Lower leg skin (tissue), 4 donors: Measurements from ENCODE around the gene PSD2. TPM values are rescaled to one million over a fixed set of nuclear protein-coding genes. Genes with fewer than 3 reads are reported as not detected.

ENCODE experiments used
- DNase-seq, 2 donors: peaks; one replicate each; pipeline ENCODE4 v3.0.0-alpha.2; 2019; ENCODE audit warnings: low spot score in 2 of 2
- H3K4me3 ChIP-seq: fragments of 200-600 bp; sonication (generic); 2 replicates; pipeline ENCODE4 v1.5.1; 2017; ENCODE audit warnings: mild to moderate bottlenecking, low read depth; ENCODE audit not compliant: poor library complexity, severe bottlenecking
- CTCF ChIP-seq, 3 donors: fragments of 450-650 bp; IDR thresholded peaks; one replicate each; pipeline ENCODE4 v1.5.1; 2016; ENCODE audit warnings: antibody characterized with exemption in 3 of 3, mild to moderate bottlenecking in 3 of 3, moderate library complexity in 2 of 3
- POLR2A ChIP-seq, 2 donors: fragments of 450-650 bp; IDR thresholded peaks; one replicate each; pipeline ENCODE4 v1.6.1; 2016 to 2017; ENCODE audit warnings: antibody characterized with exemption in 2 of 2, mild to moderate bottlenecking in 1 of 2, moderate library complexity in 1 of 2
- whole genome bisulfite sequencing, 2 donors: methylation state at CpG; one replicate each; pipeline ENCODE4 v1.1.5; 2018; 5-methylcytosine and 5-hydroxymethylcytosine counted together
- intact Hi-C: fragments of 100-400 bp; cut with DNase I; formaldehyde crosslinking; loops from one replicate; pipeline ENCODE4 v1.15.0; 2023; ENCODE audit warnings: low total_unique reads
- total RNA-seq, 4 donors: library from RNA; depleted of rRNA; stranded (reverse); fragments of >200 nt; gene quantifications; one replicate each; pipeline ENCODE4 v1.1.0, GENCODE V29; 2016

PSD2 gene
- total RNA-seq, 4 donors from 2014 or later, result 0.15 to 0.30 (median 0.16) TPM

DNA sequence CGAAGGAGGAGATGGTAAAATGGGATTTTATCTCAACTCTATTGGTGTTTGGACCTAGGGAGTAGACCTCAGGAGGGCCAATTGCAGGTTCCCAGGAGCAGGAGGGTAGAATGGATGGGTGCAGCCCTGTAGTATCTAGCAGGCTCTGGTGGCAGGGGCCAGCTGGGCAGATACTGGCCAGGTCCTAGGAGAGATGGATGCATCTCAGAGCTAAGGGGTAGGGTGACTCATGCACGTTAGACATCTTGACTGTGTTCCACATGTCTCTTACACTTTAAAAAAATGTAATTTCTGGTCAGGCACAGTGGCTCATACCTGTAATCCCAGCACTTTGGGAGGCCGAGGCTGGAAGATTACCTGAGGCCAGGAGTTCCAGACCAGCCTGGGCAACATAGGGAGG lies 22.4 kb downstream of the PSD2 start:
- TF ChIP-seq CTCF (IDR thresholded peaks at IDR 0.05), result no peak
- no peak for TF ChIP-seq POLR2A (IDR thresholded peaks at IDR 0.05)
- DNase-seq, result no peak
- intact Hi-C loops, result no loop called here
- H3K4me3 ChIP-seq, result no peak overlapping the region
- 84 to 98% methylated on average over 3 of the region's 3 CpGs for WGBS, 2 donors

DNA sequence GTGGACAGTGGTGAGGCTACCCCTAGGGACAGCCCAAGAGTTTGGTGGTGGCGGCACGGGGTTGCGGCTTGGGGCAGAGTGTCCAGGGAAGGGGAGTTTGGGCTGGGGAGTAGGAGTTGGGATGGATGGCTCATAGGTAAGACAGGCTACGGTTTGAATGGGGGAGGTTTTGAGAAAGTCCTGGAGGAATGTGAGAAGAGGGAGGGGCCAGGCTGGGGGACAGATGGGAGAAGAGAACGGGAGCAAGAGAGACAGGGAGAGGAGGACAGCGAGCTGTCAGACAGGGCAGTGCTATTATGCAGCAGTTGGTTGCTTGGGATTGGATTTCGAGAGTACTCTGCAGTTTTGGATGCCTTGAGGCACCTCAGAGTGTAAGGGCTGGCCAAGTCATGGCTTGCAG lies 24.5 kb downstream of the PSD2 start:
- no peak for DNase-seq
- no peak overlapping the region for H3K4me3 ChIP-seq
- WGBS, 2 donors, result 65 to 73% methylated on average over 7 of the region's 7 CpGs
- intact Hi-C loops, result no loop called here
- no peak for TF ChIP-seq CTCF (IDR thresholded peaks at IDR 0.05)

- 88 to 94% methylated on average over 4 of the region's 4 CpGs for WGBS, 2 donors
- no peak for TF ChIP-seq POLR2A (IDR thresholded peaks at IDR 0.05)
- TF ChIP-seq CTCF (IDR thresholded peaks at IDR 0.05), result no peak
- DNase-seq, result no peak
- intact Hi-C loops, result no loop called here
- no peak overlapping the region for H3K4me3 ChIP-seq
Measured at GRCh38 chr5:139820606-139821005, 25.0 kb downstream of the PSD2 start.

GRCh38 chr5:139821806-139822552 lies 26.4 kb downstream of the PSD2 start:
- WGBS, 2 donors, result 91 to 92% methylated on average over 10 to 11 of the region's 11 CpGs
- DNase-seq, result no peak
- intact Hi-C loops, result no loop called here
- no peak overlapping the region for H3K4me3 ChIP-seq
- TF ChIP-seq POLR2A (IDR thresholded peaks at IDR 0.05), result no peak
- no peak for TF ChIP-seq CTCF (IDR thresholded peaks at IDR 0.05)

DNA sequence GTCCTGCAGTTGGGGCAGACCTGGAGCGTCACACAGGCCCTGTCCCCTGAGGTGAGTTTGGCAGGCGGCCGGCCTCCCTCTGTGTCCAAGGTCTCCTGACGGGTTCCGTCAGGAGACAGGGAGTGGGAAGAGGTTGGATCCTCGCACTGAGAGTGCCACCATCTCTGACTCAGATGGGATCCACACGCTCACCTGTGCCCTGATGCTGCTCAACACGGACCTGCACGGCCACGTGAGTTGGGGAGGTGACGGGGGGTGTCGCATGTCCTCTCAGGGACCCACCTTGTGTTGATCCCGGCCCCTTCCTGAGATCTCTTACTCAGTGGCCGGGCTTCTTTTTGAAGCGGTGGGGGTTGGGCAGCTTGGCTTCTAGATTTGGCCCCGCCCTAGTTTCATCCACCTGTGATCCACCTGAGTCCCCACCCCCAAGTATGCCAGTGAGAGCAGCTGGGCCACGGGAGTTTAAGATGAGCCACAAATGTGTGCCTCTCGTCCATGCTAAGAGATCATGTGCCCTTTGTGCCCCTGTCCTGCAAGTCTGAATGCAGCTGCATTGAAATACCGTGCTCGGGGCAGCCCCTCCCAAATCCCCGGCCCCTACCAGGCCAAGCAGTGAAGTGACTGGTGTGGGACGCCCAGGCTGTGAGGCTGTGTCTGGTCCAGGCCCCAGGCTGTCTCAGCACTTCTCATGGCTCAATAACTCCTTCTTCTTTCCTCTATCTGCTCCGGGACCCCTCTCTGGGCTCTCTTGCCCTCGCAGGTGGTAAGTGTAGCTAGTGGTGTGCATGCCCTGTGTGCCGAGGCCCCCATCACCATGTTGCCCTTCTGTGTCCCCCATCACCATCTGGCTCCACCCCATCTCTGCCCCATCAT lies 27.2 kb downstream of the PSD2 start:
- 89 to 90% methylated on average over 17 to 25 of the region's 25 CpGs for WGBS, 2 donors
- TF ChIP-seq CTCF (IDR thresholded peaks at IDR 0.05) (no peak), POLR2A (IDR thresholded peaks at IDR 0.05) (no peak)
- DNase-seq, result no peak
- H3K4me3 ChIP-seq, result no peak overlapping the region
- intact Hi-C loops, result no loop called here
